Anterior cingulate cortex (tissue), 58 donors: ENCODE data around the gene PRKAG1.

Experiments
- DNase-seq, 58 donors: peaks; one replicate each; lab custom pipeline; 2025; lab: John Stamatoyannopoulos, UW

The PRKAG1 gene

GRCh38 chr12:48970702-48971334 is 47.8 kb downstream of the PRKAG1 start:
- DNase-seq = no peak

GRCh38 chr12:48969833-48970701 is 48.5 kb downstream of the PRKAG1 start:
- peak in 3 of 58 donors; percentile 12 to 25 (median 25) for DNase-seq

DNA sequence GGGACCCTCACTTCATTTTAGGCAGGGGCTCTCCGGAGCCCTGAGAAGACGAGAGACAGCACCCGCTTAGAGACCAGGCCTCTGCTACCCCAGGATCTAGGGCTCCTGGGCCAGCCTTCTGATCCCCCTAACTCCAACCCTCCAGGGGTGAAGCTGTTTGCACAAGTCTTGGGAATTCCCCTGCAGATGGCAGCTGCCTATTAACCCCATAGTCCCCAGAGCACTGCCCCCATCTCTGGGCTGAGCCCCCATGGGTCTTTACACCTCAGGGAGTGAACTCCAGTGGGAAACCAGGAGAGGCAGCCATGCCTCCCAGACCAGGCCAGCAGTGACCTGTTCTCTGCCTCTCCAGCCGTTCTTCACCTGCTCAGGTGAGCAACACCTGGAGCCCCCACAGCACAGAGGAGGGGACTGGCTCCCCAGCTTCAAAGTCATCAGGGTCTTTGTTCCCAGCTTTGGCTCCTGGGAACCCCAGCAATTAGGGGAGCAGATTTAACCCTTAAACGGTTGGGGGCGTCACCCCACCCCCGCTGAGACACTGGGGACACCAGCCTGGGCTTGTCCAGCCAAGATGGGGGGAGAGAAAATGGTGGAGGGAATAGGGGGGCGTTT is 49.3 kb downstream of the PRKAG1 start:
- DNase-seq = no peak

- no peak for DNase-seq
Measured at GRCh38 chr12:48968467-48968866, 50.1 kb downstream of the PRKAG1 start.

DNA sequence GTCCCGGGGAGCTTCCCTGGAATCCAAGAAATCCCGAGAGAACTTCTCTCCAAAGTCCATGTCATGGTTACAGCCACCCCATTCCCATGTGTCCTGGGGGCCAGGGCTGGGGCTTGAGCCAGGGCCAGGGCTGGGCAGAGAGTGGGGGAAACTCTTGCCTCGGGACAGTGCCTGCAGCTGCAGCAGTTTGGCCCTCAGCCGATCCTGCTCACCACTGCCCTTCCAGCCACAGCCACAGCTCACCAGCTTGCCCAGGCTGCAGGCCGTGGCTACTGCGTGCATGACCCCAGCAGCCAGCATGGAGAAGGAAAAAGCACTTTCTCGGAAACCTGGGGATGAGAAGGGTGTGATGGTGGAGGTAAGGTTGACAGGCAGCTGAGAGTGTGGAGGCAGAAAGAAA is 50.6 kb downstream of the PRKAG1 start:
- no peak for DNase-seq

- no peak for DNase-seq
Measured at GRCh38 chr12:48966177-48966895, 52.2 kb downstream of the PRKAG1 start.

DNA sequence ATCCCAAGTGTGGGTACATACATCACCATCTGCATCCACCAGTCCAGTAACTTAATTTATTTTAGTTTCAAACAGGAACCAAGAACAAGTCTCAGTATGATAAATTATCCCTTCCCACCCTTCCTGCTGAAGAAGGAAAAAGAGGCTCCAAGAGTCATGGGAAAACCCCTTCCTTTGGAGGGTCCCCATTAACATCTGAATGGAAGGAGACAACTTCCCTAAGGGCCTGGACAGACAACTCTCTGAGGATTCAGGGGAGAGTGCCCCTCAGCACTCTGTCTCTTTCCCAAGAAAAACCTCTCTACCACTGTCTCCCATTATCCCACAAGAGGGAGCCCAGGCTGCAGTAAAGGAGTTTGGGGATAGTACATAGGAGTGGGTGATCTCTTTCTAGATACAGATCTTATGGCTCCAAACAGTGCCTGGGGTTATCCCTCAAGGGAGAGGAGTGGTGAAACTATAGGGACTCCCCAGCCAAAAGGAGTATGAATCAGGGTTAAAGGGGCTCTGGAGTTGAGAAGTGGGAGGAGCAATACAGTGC is 53.2 kb downstream of the PRKAG1 start:
- DNase-seq = peak in 2 of 58 donors; percentile 6 to 8

- no peak for DNase-seq
Measured at GRCh38 chr12:48961801-48962200, 56.8 kb downstream of the PRKAG1 start.

GRCh38 chr12:48961331-48961730 is 57.2 kb downstream of the PRKAG1 start:
- DNase-seq = no peak

- no peak for DNase-seq
Measured at GRCh38 chr12:48960834-48961233, 57.7 kb downstream of the PRKAG1 start.

DNA sequence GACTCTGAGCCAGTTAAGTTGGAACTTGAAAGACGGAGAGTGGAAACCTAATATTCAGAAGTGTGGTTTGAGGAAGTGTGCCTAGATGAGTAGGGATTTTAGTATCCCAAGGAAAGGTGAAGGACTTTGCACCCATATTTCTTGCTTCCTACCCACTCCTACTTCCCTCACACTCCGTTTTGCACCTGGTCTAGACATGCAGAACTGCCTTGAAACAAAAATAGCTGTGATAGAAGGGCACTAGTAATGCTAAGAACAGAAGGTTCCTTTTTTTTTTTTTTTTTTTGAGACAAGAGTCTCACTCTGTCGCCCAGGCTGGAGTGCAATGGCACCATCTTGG is 60.6 kb downstream of the PRKAG1 start:
- no peak for DNase-seq

- peak; percentile 33 to 94 (median 84) for DNase-seq
Measured at GRCh38 chr12:48957141-48958048, 61.2 kb downstream of the PRKAG1 start, which contains the start of gene ARF3. ARF3 (minus strand) TSS chr12:48957487; CDS start chr12:48941095, 16,392 bp downstream.

- DNase-seq = peak in 56 of 58 donors; percentile 13 to 92 (median 68)
Measured at GRCh38 chr12:48956279-48957140, 62.1 kb downstream of the PRKAG1 start.

GRCh38 chr12:48954841-48955501 is 63.6 kb downstream of the PRKAG1 start:
- DNase-seq = no peak

DNA sequence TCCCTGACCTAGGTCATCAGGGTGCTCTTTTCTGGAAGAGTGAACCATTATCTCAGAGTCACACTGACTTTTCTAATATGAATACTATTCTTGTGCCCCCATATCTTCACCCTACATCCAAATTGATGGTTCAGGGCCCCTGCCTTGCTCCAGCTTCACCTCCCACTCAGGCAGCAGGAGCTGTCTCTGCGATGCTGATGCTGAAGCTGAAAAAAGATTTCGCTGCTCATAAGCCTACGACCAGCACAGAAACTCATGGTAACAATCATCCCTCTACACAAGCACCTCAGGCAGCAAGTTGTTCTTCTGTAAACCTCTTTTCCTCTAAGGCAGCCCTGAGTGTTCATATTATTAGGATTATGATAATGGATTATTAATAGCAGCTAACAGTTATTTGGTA is 64.5 kb downstream of the PRKAG1 start:
- DNase-seq = peak in 1 of 58 donors; percentile 8

- DNase-seq = no peak
Measured at GRCh38 chr12:48952691-48953090, 65.9 kb downstream of the PRKAG1 start.
